SK-N-SH treated with all-trans-retinoic acid at 6 μM for 48 hours (cell line): Measurements from ENCODE around the gene ZBTB16.

Experiments used
- ARNTL ChIP-seq: fragments of 450-650 bp; formaldehyde crosslinking; IDR thresholded peaks from 2 replicates; pipeline ENCODE4 v1.5.0; 2020; ENCODE audit warnings: low read depth, mild to moderate bottlenecking, moderate library complexity, borderline replicate concordance
- CREB5 ChIP-seq: fragments of 250-450 bp; sonication (Bioruptor Pico); IDR thresholded peaks from 2 replicates; pipeline ENCODE4 v1.5.1; 2020; ENCODE audit warnings: low read depth, mild to moderate bottlenecking, moderate library complexity
- CSDC2 ChIP-seq: fragments of 250-450 bp; sonication (Bioruptor Pico); IDR thresholded peaks from 2 replicates; pipeline ENCODE4 v1.5.0; 2020; ENCODE audit warnings: mild to moderate bottlenecking, moderate library complexity
- GLIS3 ChIP-seq: fragments of 250-450 bp; sonication (Bioruptor Pico); IDR thresholded peaks from 2 replicates; pipeline ENCODE4 v1.5.0; 2020; ENCODE audit warnings: mild to moderate bottlenecking, moderate library complexity
- ISL1 ChIP-seq: fragments of 250-450 bp; sonication (Bioruptor Pico); IDR thresholded peaks from 2 replicates; pipeline ENCODE4 v2.1.2; 2022; ENCODE audit warnings: mild to moderate bottlenecking, moderate library complexity
- PATZ1 ChIP-seq: fragments of 250-450 bp; sonication (Bioruptor Pico); IDR thresholded peaks from 2 replicates; pipeline ENCODE4 v1.8.0; 2020; ENCODE audit warnings: mild to moderate bottlenecking, moderate library complexity, borderline replicate concordance
- TCF4 ChIP-seq: fragments of 250-450 bp; sonication (Bioruptor Pico); IDR thresholded peaks from 2 replicates; pipeline ENCODE4 v1.8.0; 2021; ENCODE audit warnings: mild to moderate bottlenecking, moderate library complexity, borderline replicate concordance
- TF ChIP-seq, protein P1 (sequence below): fragments of 250-450 bp; sonication (Bioruptor Pico); IDR thresholded peaks from 2 replicates; pipeline ENCODE4 v1.5.1; 2021; ENCODE audit warnings: mild to moderate bottlenecking, moderate library complexity
- TF ChIP-seq, protein P2 (sequence below): fragments of 250-450 bp; sonication (Bioruptor Pico); IDR thresholded peaks from 2 replicates; pipeline ENCODE4 v1.5.0; 2020; ENCODE audit warnings: mild to moderate bottlenecking, moderate library complexity
- TF ChIP-seq, protein P3 (sequence below): fragments of 250-450 bp; sonication (Bioruptor Pico); IDR thresholded peaks from 2 replicates; pipeline ENCODE4 v1.8.0; 2021; ENCODE audit warnings: low read depth, mild to moderate bottlenecking, moderate library complexity, borderline replicate concordance

- TF ChIP-seq, protein P1, sequence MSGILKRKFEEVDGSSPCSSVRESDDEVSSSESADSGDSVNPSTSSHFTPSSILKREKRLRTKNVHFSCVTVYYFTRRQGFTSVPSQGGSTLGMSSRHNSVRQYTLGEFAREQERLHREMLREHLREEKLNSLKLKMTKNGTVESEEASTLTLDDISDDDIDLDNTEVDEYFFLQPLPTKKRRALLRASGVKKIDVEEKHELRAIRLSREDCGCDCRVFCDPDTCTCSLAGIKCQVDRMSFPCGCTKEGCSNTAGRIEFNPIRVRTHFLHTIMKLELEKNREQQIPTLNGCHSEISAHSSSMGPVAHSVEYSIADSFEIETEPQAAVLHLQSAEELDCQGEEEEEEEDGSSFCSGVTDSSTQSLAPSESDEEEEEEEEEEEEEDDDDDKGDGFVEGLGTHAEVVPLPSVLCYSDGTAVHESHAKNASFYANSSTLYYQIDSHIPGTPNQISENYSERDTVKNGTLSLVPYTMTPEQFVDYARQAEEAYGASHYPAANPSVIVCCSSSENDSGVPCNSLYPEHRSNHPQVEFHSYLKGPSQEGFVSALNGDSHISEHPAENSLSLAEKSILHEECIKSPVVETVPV (CRISPR knock-in tag): no peak
- TF ChIP-seq PATZ1 (CRISPR knock-in tag) (no peak), ARNTL (CRISPR knock-in tag) (no peak), TCF4 (no peak), CREB5 (CRISPR knock-in tag) (no peak), ISL1 (no peak), GLIS3 (CRISPR knock-in tag) (no peak), CSDC2 (CRISPR knock-in tag) (no peak)
- TF ChIP-seq, protein P2, sequence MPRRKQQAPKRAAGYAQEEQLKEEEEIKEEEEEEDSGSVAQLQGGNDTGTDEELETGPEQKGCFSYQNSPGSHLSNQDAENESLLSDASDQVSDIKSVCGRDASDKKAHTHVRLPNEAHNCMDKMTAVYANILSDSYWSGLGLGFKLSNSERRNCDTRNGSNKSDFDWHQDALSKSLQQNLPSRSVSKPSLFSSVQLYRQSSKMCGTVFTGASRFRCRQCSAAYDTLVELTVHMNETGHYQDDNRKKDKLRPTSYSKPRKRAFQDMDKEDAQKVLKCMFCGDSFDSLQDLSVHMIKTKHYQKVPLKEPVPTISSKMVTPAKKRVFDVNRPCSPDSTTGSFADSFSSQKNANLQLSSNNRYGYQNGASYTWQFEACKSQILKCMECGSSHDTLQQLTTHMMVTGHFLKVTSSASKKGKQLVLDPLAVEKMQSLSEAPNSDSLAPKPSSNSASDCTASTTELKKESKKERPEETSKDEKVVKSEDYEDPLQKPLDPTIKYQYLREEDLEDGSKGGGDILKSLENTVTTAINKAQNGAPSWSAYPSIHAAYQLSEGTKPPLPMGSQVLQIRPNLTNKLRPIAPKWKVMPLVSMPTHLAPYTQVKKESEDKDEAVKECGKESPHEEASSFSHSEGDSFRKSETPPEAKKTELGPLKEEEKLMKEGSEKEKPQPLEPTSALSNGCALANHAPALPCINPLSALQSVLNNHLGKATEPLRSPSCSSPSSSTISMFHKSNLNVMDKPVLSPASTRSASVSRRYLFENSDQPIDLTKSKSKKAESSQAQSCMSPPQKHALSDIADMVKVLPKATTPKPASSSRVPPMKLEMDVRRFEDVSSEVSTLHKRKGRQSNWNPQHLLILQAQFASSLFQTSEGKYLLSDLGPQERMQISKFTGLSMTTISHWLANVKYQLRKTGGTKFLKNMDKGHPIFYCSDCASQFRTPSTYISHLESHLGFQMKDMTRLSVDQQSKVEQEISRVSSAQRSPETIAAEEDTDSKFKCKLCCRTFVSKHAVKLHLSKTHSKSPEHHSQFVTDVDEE: no peak
- TF ChIP-seq, protein P3, sequence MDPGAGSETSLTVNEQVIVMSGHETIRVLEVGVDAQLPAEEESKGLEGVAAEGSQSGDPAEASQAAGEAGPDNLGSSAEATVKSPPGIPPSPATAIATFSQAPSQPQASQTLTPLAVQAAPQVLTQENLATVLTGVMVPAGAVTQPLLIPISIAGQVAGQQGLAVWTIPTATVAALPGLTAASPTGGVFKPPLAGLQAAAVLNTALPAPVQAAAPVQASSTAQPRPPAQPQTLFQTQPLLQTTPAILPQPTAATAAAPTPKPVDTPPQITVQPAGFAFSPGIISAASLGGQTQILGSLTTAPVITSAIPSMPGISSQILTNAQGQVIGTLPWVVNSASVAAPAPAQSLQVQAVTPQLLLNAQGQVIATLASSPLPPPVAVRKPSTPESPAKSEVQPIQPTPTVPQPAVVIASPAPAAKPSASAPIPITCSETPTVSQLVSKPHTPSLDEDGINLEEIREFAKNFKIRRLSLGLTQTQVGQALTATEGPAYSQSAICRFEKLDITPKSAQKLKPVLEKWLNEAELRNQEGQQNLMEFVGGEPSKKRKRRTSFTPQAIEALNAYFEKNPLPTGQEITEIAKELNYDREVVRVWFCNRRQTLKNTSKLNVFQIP: no peak
Measured at GRCh38 chr11:114033572-114033971, 25.9 kb upstream of the ZBTB16 start.
